K562 (cell line): Measurements from ENCODE around the gene STX1B. TPM values are rescaled to one million over a fixed set of nuclear protein-coding genes. Genes with fewer than 3 reads are reported as not detected.

ENCODE experiments used
- AFF1 ChIP-seq, 2 experiments: fragments of 450-650 bp; IDR thresholded peaks; 2 replicates each; pipeline ENCODE4 v1.6.1; 2018; ENCODE audit warnings: mild to moderate bottlenecking in 2 of 2, low read depth in 1 of 2; ENCODE audit not compliant: partially characterized antibody in 2 of 2
- ATF1 ChIP-seq, 2 experiments: fragments of 450-650 bp in 1 of 2; IDR thresholded peaks; 2 replicates each; pipeline ENCODE4 v1.6.1; 2016; ENCODE audit warnings: missing compliant biosample characterization in 1 of 2, missing genetic modification characterization in 1 of 2
- CBFB ChIP-seq: sonication (generic); formaldehyde crosslinking; IDR thresholded peaks from 2 replicates; pipeline ENCODE4 v1.4.0; 2020; ENCODE audit warnings: mild to moderate bottlenecking, missing genetic modification reagents
- CCNT2 ChIP-seq: IDR thresholded peaks from 2 replicates; pipeline ENCODE4 v1.6.1; 2011; ENCODE audit warnings: borderline replicate concordance, low read depth, mild to moderate bottlenecking, moderate library complexity, mixed read lengths, low read length; ENCODE audit not compliant: insufficient read length; ENCODE audit errors: extremely low read depth
- ETV5 ChIP-seq: sonication (generic); formaldehyde crosslinking; IDR thresholded peaks from 2 replicates; pipeline ENCODE4 v1.4.0; 2020; ENCODE audit warnings: low read depth, mild to moderate bottlenecking, missing genetic modification reagents
- HDAC1 ChIP-seq, 2 experiments: fragments of 450-650 bp; IDR thresholded peaks; 2 replicates each; pipeline ENCODE4 v1.6.1; 2016 to 2017; ENCODE audit warnings: inconsistent platforms in 1 of 2, mild to moderate bottlenecking in 1 of 2, moderate library complexity in 1 of 2
- HNRNPH1 ChIP-seq: fragments of 200-400 bp; formaldehyde crosslinking; optimal IDR thresholded peaks from 2 replicates; pipeline ENCODE3; 2017; ENCODE audit warnings: low read depth, mild to moderate bottlenecking, low read length, moderate library complexity
- MNT ChIP-seq, 2 experiments: fragments of 450-650 bp; conservative IDR thresholded peaks; 2 replicates each; pipeline ENCODE4 v1.6.1; 2017; ENCODE audit warnings: mild to moderate bottlenecking in 2 of 2, moderate library complexity in 2 of 2
- NKRF ChIP-seq: fragments of 450-650 bp; IDR thresholded peaks from 2 replicates; pipeline ENCODE4 v1.6.1; 2016; ENCODE audit warnings: borderline replicate concordance
- NR2C1 ChIP-seq, 2 experiments: fragments of 450-650 bp; IDR thresholded peaks; 2 replicates each; pipeline ENCODE4 v1.6.1; 2017; ENCODE audit warnings: mild to moderate bottlenecking in 2 of 2, antibody characterized with exemption in 1 of 2, inconsistent platforms in 1 of 2, missing compliant biosample characterization in 1 of 2, missing genetic modification characterization in 1 of 2
- POU5F1 ChIP-seq: fragments of 150-350 bp; IDR thresholded peaks from 2 replicates; pipeline ENCODE4 v1.6.1; 2014; ENCODE audit warnings: borderline replicate concordance, low read length, low read depth, mild to moderate bottlenecking; ENCODE audit not compliant: partially characterized antibody
- RCOR1 ChIP-seq, 2 experiments: IDR thresholded peaks; 2 replicates each; pipeline ENCODE4 v1.6.1; 2012; ENCODE audit warnings: low read depth in 2 of 2, low read length in 2 of 2, borderline replicate concordance in 1 of 2, improper control_type of control experiment in 1 of 2
- SIX5 ChIP-seq, 2 experiments: IDR thresholded peaks; 2 replicates each; pipeline ENCODE4 v1.6.1; 2011; ENCODE audit warnings: low read length in 2 of 2, borderline replicate concordance in 1 of 2, low read depth in 1 of 2, mild to moderate bottlenecking in 1 of 2, moderate library complexity in 1 of 2; ENCODE audit not compliant: insufficient read depth in 1 of 2
- ZBTB9 ChIP-seq: fragments of 450-650 bp; formaldehyde crosslinking; IDR thresholded peaks from 2 replicates; pipeline ENCODE4 v1.4.0; 2020; ENCODE audit warnings: mild to moderate bottlenecking, moderate library complexity
- polyA plus RNA-seq, 8 experiments: library from polyadenylated mRNA; depleted of rRNA in 4 of 8; stranded (reverse) in 5 of 8; unstranded in 3 of 8; fragments of >200 nt; fragmentation: Nextera tagmentation in 2 of 8; fragmentation: Illumina TruSeq in 1 of 8; extraction: Ambion mirVana in 2 of 8; extraction: Trizol in 1 of 8; gene quantifications; 2 replicates each; pipeline versions ENCODE4 v1.2.1 to v1.2.3, GENCODE V29; 2011 to 2014; ENCODE audit warnings: inconsistent platforms in 1 of 8, missing spikeins in 1 of 8
- total RNA-seq, 7 experiments: library from RNA; depleted of rRNA in 6 of 7; stranded (reverse); fragments of >200 nt in 6 of 7; fragmentation: Illumina TruSeq in 2 of 7; extraction: Trizol in 2 of 7; gene quantifications; 2 replicates each; pipeline versions ENCODE4 v1.2.1 to v1.2.3, GENCODE V29; 2011 to 2021; ENCODE audit warnings: low replicate concordance in 1 of 7

STX1B gene
- total and polyA plus RNA-seq, 9 of the 15 experiments (the other 6 are each of a cell fraction or from before 2014, with no cell fraction given) = 0.07 to 2.5 (median 0.86) TPM

- peak; percentile 16 for TF ChIP-seq CCNT2
- TF ChIP-seq POU5F1 = peak; percentile 38
- peak; percentile 98 for TF ChIP-seq MNT (conservative IDR thresholded peaks at IDR 0.05)
- TF ChIP-seq NKRF = peak; percentile 78; the same call in 1 of the 2 replicates
- TF ChIP-seq RCOR1 (IDR thresholded peaks at IDR 0.05; ENCODE audit: borderline replicate concordance in 1 of 2, low read depth in 2 of 2, low read length in 2 of 2) = peak in 1 of 2 experiments; percentile 28; a peak in 1 of 4 replicates
- TF ChIP-seq ETV5 (CRISPR knock-in tag) = peak; percentile 9; the same call in 1 of the 2 replicates
- peak; percentile 17; the same call in 1 of the 2 replicates for TF ChIP-seq CBFB
- TF ChIP-seq NR2C1 (IDR thresholded peaks at IDR 0.05) = no peak
- peak; percentile 51; the same call in 1 of the 2 replicates for TF ChIP-seq NR2C1 (tag; IDR thresholded peaks at IDR 0.05)
- TF ChIP-seq ZBTB9 (CRISPR knock-in tag) = no peak; the same call in 1 of the 2 replicates
- no peak for TF ChIP-seq ATF1 (CRISPR knock-in tag; IDR thresholded peaks at IDR 0.05)
- no peak for TF ChIP-seq ATF1 (tag; IDR thresholded peaks at IDR 0.05)
- peak in 1 of 2 experiments; percentile 80 for TF ChIP-seq AFF1 (IDR thresholded peaks at IDR 0.05; ENCODE audit: low read depth in 1 of 2, partially characterized antibody in 2 of 2)
- TF ChIP-seq HDAC1 (IDR thresholded peaks at IDR 0.05) = peak in 1 of 2 experiments; percentile 73; a peak in 2 of 4 replicates
- peak; percentile 82 to 83; a peak in 3 of 4 replicates for TF ChIP-seq SIX5 (IDR thresholded peaks at IDR 0.05; ENCODE audit: borderline replicate concordance in 1 of 2, insufficient read depth in 1 of 2, low read depth in 1 of 2, low read length in 2 of 2)
- TF ChIP-seq HNRNPH1 = no peak
Measured at GRCh38 chr16:31033709-31034492, 23.5 kb upstream of the STX1B start (continued).
